KMS-11 (cell line): ENCODE measurements around the gene IL17A.

ENCODE experiments used
- H2AFZ ChIP-seq: fragments of 200-600 bp; sonication (generic); 2 replicates; pipeline ENCODE4 v1.6.1; 2016; ENCODE audit warnings: antibody characterized with exemption, mixed run types, low read depth
- H3K27ac ChIP-seq: fragments of 200-600 bp; sonication (generic); 2 replicates; pipeline ENCODE4 v1.6.1; 2016; ENCODE audit warnings: mild to moderate bottlenecking, mixed run types
- H3K27me3 ChIP-seq: fragments of 200-600 bp; sonication (generic); 2 replicates; pipeline ENCODE4 v1.6.1; 2017; ENCODE audit warnings: mild to moderate bottlenecking, low read depth, mixed run types, moderate library complexity; ENCODE audit not compliant: insufficient read depth
- H3K36me3 ChIP-seq: fragments of 200-600 bp; sonication (generic); 2 replicates; pipeline ENCODE4 v1.6.1; 2017; ENCODE audit warnings: mild to moderate bottlenecking, mixed run types; ENCODE audit not compliant: insufficient read depth
- H3K4me1 ChIP-seq: fragments of 200-600 bp; sonication (generic); 2 replicates; pipeline ENCODE4 v1.6.1; 2016; ENCODE audit warnings: mild to moderate bottlenecking, low read depth, mixed run types; ENCODE audit not compliant: poor library complexity, severe bottlenecking
- H3K4me2 ChIP-seq: fragments of 200-600 bp; sonication (generic); 2 replicates; pipeline ENCODE4 v1.7.0; 2016; ENCODE audit warnings: mild to moderate bottlenecking, mixed run types
- H3K4me3 ChIP-seq: fragments of 200-600 bp; sonication (generic); IDR thresholded peaks from 2 replicates; pipeline ENCODE4 v1.6.1; 2017; ENCODE audit warnings: low read depth, low read length, mixed read lengths; ENCODE audit not compliant: insufficient read depth
- H3K79me2 ChIP-seq: fragments of 200-600 bp; sonication (generic); 2 replicates; pipeline ENCODE4 v1.6.1; 2016; ENCODE audit warnings: low read depth, mixed run types; ENCODE audit not compliant: insufficient read depth
- H3K9ac ChIP-seq: fragments of 200-600 bp; sonication (generic); 2 replicates; pipeline ENCODE4 v1.6.1; 2016; ENCODE audit warnings: mild to moderate bottlenecking, mixed run types
- H4K20me1 ChIP-seq: fragments of 200-600 bp; sonication (generic); 2 replicates; pipeline ENCODE4 v1.6.1; 2016; ENCODE audit warnings: mild to moderate bottlenecking, mixed run types; ENCODE audit not compliant: insufficient read depth
- CTCF ChIP-seq: fragments of 200-600 bp; sonication (generic); conservative IDR thresholded peaks from 2 replicates; pipeline ENCODE4 v1.6.1; 2017; ENCODE audit warnings: low read depth, mild to moderate bottlenecking, antibody characterized with exemption, low read length, moderate library complexity, mixed read lengths

The IL17A gene

GRCh38 chr6:52146851-52147445 is 39.2 kb upstream of the IL17A start:
- peaks cover 15% of the 10 kb centered on the region for H3K4me1 ChIP-seq
- H3K4me2 ChIP-seq: no peak overlapping the region
- no peaks in the 10 kb centered on the region for H3K79me2 ChIP-seq
- H3K4me3 ChIP-seq: no peak overlapping the region
- no peak overlapping the region for H3K27ac ChIP-seq
- no peaks in the 10 kb centered on the region for H3K27me3 ChIP-seq
- no peak overlapping the region for H3K9ac ChIP-seq
- H2AFZ ChIP-seq: no peak overlapping the region
- H3K36me3 ChIP-seq: no peaks in the 10 kb centered on the region
- H4K20me1 ChIP-seq: no peaks in the 10 kb centered on the region
- no peak for TF ChIP-seq CTCF

GRCh38 chr6:52149076-52149475 is 37.1 kb upstream of the IL17A start:
- no peak overlapping the region for H3K9ac ChIP-seq
- H3K36me3 ChIP-seq: no peaks in the 10 kb centered on the region
- H4K20me1 ChIP-seq: no peaks in the 10 kb centered on the region
- no peak overlapping the region for H3K4me3 ChIP-seq
- H3K79me2 ChIP-seq: no peaks in the 10 kb centered on the region
- no peak for TF ChIP-seq CTCF
- H3K4me2 ChIP-seq: no peak overlapping the region
- H2AFZ ChIP-seq: no peak overlapping the region
- H3K27me3 ChIP-seq: no peaks in the 10 kb centered on the region
- no peak overlapping the region for H3K27ac ChIP-seq
- H3K4me1 ChIP-seq: peaks cover 23% of the 10 kb centered on the region

- Histone ChIP-seq H2AFZ (no peak overlapping the region), H3K36me3 (no peaks in the 10 kb centered on the region), H3K4me1 (peaks cover 23% of the 10 kb centered on the region), H3K4me3 (no peak overlapping the region), H3K27me3 (no peaks in the 10 kb centered on the region), H4K20me1 (no peaks in the 10 kb centered on the region), H3K4me2 (no peak overlapping the region), H3K9ac (no peak overlapping the region), H3K79me2 (no peaks in the 10 kb centered on the region), H3K27ac (no peak overlapping the region)
- no peak for TF ChIP-seq CTCF
Observed at GRCh38 chr6:52149949-52150348, 36.2 kb upstream of the IL17A start.

DNA sequence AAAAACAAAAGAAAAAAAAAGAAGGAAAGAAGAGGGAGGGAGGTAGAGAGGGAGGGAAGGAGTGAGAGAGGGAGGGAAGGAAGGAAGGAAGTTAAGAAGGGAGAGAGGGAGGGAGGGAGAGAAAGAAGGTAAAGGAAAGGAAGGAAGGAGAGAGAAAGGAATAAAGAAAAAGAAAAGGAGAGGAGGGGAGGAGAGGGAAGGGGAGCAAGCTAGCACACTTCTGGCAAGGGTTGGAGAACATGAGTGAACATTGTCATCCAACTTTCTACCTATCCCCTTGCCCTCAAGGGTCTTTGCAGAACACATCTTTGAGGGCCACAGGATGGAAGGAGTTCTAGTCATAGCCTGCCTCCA is 34.1 kb upstream of the IL17A start:
- TF ChIP-seq CTCF: no peak
- H3K27me3 ChIP-seq: no peaks in the 10 kb centered on the region
- H3K79me2 ChIP-seq: no peaks in the 10 kb centered on the region

More for the DNA sequence above, 34.1 kb upstream of the IL17A start:
- Histone ChIP-seq H4K20me1 (no peaks in the 10 kb centered on the region), H3K27ac (no peak overlapping the region), H3K36me3 (no peaks in the 10 kb centered on the region), H3K9ac (no peak overlapping the region), H3K4me2 (no peak overlapping the region), H3K4me1 (peaks cover 38% of the 10 kb centered on the region), H2AFZ (no peak overlapping the region), H3K4me3 (no peak overlapping the region)
